GM18873 (cell line): ENCODE data around the gene NOSIP.

Source experiments
- ATAC-seq: cut with Tn5 transposase; IDR thresholded peaks from one replicate; pipeline ENCODE4 v1.9.1; 2021; ENCODE audit warnings: mild to moderate bottlenecking, moderate library complexity, moderate number of reproducible peaks; ENCODE audit not compliant: unreplicated experiment, low FRiP score

NOSIP gene

GRCh38 chr19:49514151-49514550, 66.2 kb downstream of the NOSIP start:
- ATAC-seq, result no peak

DNA sequence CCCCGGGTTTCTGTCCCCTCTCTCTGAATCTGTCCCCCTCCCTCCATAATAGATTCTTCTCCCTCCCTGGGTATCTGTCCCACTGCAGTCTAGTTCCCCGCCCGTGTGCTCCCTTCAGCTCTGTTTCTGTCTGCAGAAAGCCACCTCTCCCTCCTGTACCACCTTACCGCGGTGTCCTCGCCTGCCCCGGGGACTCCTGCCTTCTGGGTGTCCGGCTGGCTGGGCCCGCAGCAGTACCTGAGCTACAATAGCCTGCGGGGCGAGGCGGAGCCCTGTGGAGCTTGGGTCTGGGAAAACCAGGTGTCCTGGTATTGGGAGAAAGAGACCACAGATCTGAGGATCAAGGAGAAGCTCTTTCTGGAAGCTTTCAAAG, 66.6 kb downstream of the NOSIP start:
- no peak for ATAC-seq

- no peak for ATAC-seq
These were observed 67.2 kb downstream of the NOSIP start for GRCh38 chr19:49512970-49513745.

DNA sequence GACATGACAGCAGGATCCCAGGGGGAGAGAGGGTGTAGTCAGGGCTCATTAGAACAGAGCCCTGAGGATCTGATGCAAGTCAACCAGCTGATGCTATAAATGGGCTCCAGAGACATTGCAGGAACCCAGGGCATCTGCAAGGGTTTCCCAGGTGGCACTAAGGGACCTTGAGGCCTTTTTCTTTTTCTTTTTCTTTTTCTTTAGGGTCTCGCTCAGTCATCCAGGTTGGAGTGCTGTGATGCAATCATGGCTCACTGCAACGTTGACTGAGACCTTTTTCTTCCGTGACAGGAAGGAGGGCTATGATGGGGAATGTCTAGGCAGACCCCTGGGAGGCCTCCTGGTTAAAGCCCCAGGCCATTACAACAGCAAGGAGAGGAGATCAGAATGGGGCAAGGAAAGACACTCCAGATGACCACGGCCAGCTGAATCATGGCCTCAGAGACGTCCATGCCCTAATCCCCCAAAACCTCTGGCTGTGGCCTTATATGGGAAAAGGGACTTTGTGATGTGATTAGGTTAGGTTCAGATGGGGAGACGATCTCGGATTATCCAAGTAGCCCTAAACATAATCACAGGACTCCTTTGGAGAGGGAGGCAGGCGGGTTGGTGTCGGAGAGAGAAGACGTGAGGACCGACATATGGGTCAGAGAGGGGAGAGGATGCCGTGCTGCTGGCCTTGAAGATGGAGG, 72.4 kb downstream of the NOSIP start:
- ATAC-seq, result no peak

GRCh38 chr19:49506575-49507105, 73.7 kb downstream of the NOSIP start:
- no peak for ATAC-seq
